ENCODE measurements around the gene FBN1.

FBN1 gene

GRCh38 chr15:48553559-48553958, 92.0 kb downstream of the FBN1 start:
- DNase-seq (ENCODE audit: low spot score) = no peak

- DNase-seq (ENCODE audit: low spot score) = no peak
These were observed 94.5 kb downstream of the FBN1 start for GRCh38 chr15:48550822-48551525.

GRCh38 chr15:48548455-48548854, 97.1 kb downstream of the FBN1 start:
- DNase-seq (ENCODE audit: low spot score) = no peak

GRCh38 chr15:48547286-48547685, 98.2 kb downstream of the FBN1 start:
- DNase-seq (ENCODE audit: low spot score) = no peak

- no peak for DNase-seq (ENCODE audit: low spot score)
These were observed 99.2 kb downstream of the FBN1 start for GRCh38 chr15:48546296-48546695.

GRCh38 chr15:48544778-48545177, 100.7 kb downstream of the FBN1 start:
- DNase-seq (ENCODE audit: low spot score) = no peak

GRCh38 chr15:48541341-48542278, 103.9 kb downstream of the FBN1 start:
- DNase-seq (ENCODE audit: low spot score) = no peak

- DNase-seq (ENCODE audit: low spot score) = no peak
These were observed 104.8 kb downstream of the FBN1 start for GRCh38 chr15:48540756-48541155.

- DNase-seq (ENCODE audit: low spot score) = no peak
These were observed 106.6 kb downstream of the FBN1 start for GRCh38 chr15:48538941-48539340.

- DNase-seq (ENCODE audit: low spot score) = no peak
These were observed 108.0 kb downstream of the FBN1 start for GRCh38 chr15:48537271-48538113.

GRCh38 chr15:48536681-48537091, 108.8 kb downstream of the FBN1 start:
- no peak for DNase-seq (ENCODE audit: low spot score)

- no peak for DNase-seq (ENCODE audit: low spot score)
These were observed 111.5 kb downstream of the FBN1 start for GRCh38 chr15:48533982-48534381.

GRCh38 chr15:48532946-48533345, 112.6 kb downstream of the FBN1 start:
- DNase-seq (ENCODE audit: low spot score) = no peak

GRCh38 chr15:48530528-48530927, 115.0 kb downstream of the FBN1 start:
- DNase-seq (ENCODE audit: low spot score) = no peak

GRCh38 chr15:48528921-48529320, 116.6 kb downstream of the FBN1 start:
- DNase-seq (ENCODE audit: low spot score) = no peak

- DNase-seq (ENCODE audit: low spot score) = no peak
These were observed 118.0 kb downstream of the FBN1 start for GRCh38 chr15:48527517-48527916.

GRCh38 chr15:48522911-48523310, 122.6 kb downstream of the FBN1 start:
- no peak for DNase-seq (ENCODE audit: low spot score)

GRCh38 chr15:48522123-48522522, 123.4 kb downstream of the FBN1 start:
- no peak for DNase-seq (ENCODE audit: low spot score)

GRCh38 chr15:48520376-48521155, 124.9 kb downstream of the FBN1 start:
- DNase-seq (ENCODE audit: low spot score) = no peak

GRCh38 chr15:48516121-48516520, 129.4 kb downstream of the FBN1 start:
- no peak for DNase-seq (ENCODE audit: low spot score)

- DNase-seq (ENCODE audit: low spot score) = no peak
These were observed 130.0 kb downstream of the FBN1 start for GRCh38 chr15:48515500-48515899.
